ENCODE results near the gene PPM1E. TPM values are rescaled to one million over a fixed set of nuclear protein-coding genes. Genes with fewer than 3 reads are reported as not detected.

PPM1E gene
- total RNA-seq, 2 donors from 2014 or later = 4.1 to 7.8 TPM

DNA sequence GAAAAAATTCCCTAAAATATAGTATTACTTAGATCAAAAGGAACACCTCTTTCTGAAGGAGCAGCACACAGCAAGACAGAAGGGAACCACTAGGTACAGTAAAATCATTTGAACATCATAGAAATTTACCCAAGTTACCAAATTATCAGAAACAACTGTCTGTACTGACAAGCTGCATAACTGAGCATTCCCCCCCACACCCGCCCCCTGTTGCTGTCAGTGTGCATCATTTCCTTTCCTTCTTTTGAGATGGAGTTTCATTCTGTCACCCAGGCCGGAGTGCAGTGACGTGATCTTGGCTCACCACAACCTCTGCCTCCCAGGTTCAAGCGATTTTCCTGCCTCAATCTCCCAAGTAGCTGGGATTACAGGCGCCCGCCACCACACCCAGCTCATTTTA, 230.3 kb downstream of the PPM1E start:
- WGBS = 96% methylated on average over 6 of the region's 6 CpGs
- intact Hi-C loops (cut with DNase I) = no loop called here
- Histone ChIP-seq H3K27me3 (replicated peaks; ENCODE audit: insufficient read depth) (no peaks in the 10 kb centered on the region), H3K4me3 (no peak overlapping the region), H3K36me3 (no peaks in the 10 kb centered on the region), H3K4me1 (replicated peaks) (no peaks in the 10 kb centered on the region), H3K9me3 (no peaks in the 10 kb centered on the region), H3K27ac (no peak overlapping the region)
- no peak for TF ChIP-seq POLR2A (IDR thresholded peaks at IDR 0.05)
- TF ChIP-seq, protein P1, sequence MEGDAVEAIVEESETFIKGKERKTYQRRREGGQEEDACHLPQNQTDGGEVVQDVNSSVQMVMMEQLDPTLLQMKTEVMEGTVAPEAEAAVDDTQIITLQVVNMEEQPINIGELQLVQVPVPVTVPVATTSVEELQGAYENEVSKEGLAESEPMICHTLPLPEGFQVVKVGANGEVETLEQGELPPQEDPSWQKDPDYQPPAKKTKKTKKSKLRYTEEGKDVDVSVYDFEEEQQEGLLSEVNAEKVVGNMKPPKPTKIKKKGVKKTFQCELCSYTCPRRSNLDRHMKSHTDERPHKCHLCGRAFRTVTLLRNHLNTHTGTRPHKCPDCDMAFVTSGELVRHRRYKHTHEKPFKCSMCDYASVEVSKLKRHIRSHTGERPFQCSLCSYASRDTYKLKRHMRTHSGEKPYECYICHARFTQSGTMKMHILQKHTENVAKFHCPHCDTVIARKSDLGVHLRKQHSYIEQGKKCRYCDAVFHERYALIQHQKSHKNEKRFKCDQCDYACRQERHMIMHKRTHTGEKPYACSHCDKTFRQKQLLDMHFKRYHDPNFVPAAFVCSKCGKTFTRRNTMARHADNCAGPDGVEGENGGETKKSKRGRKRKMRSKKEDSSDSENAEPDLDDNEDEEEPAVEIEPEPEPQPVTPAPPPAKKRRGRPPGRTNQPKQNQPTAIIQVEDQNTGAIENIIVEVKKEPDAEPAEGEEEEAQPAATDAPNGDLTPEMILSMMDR (IDR thresholded peaks at IDR 0.05) = no peak
- TF ChIP-seq POLR2AphosphoS5 (IDR thresholded peaks at IDR 0.05) = no peak
- no peak for DNase-seq (ENCODE audit: low spot score)

DNA sequence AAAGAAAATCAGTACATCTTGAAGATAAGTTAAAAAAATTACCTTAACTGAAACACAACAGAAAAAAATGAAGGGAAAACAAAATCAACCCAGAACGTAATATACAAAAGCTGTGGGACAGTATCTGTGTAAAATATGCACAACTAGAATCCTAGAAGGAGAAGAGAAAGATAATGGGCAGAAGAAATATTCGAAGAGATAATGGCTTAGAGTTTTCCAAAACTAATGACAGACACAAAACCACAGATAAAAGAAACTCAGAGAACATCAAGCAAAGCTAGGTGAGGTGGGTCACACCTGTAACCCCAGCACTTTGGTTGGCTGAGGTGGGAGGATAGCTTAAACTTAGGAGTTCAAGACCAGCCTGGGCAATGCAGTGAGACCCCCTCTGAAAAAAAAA, 234.0 kb downstream of the PPM1E start:
- TF ChIP-seq POLR2AphosphoS5 (IDR thresholded peaks at IDR 0.05) (no peak), POLR2A (IDR thresholded peaks at IDR 0.05) (no peak)
- TF ChIP-seq, protein P1 (IDR thresholded peaks at IDR 0.05) = no peak
- 50% methylated on average over 2 of the region's 2 CpGs for WGBS
- no peak for DNase-seq (ENCODE audit: low spot score)

DNA sequence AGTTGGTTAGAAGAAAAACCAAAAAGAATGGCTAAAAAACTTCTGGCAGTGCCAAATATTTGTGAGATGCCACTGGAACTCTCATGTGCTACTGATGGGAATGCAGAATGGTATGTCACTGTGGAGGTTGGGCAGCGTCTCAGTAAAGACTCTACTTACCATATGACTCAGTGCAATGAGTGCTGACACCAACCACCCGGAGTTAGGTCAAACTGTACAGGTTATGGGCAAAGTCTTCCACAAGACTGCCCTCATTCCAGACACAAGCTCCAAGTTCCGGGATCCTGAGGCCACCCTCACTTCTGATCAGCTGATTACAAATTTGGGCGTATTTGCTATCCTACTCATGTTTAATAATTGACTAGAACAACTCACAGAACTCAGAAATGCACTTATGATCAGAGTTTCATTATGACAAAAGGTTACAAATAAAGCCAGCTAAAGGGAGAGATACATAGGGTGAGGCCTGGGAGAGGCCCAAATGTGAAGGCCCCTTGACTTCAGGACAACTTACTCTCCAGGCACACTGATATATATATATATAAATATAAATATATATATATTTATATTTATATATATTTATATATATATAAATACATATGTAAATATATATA, 236.2 kb downstream of the PPM1E start:
- intact Hi-C loops (cut with DNase I) = no loop called here
- DNase-seq (ENCODE audit: low spot score) = no peak
- WGBS = 81% methylated on average over 4 of the region's 4 CpGs
- no peak overlapping the region for H3K27ac ChIP-seq
- H3K9me3 ChIP-seq = no peaks in the 10 kb centered on the region
- H3K4me1 ChIP-seq (replicated peaks) = no peaks in the 10 kb centered on the region
- no peak for TF ChIP-seq POLR2A (IDR thresholded peaks at IDR 0.05)
- no peak for TF ChIP-seq POLR2AphosphoS5 (IDR thresholded peaks at IDR 0.05)
- TF ChIP-seq, protein P1 (IDR thresholded peaks at IDR 0.05) = no peak
- no peaks in the 10 kb centered on the region for H3K27me3 ChIP-seq (replicated peaks; ENCODE audit: insufficient read depth)
- no peak overlapping the region for H3K4me3 ChIP-seq
- H3K36me3 ChIP-seq = no peaks in the 10 kb centered on the region

More for the DNA sequence above, 234.0 kb downstream of the PPM1E start:
- intact Hi-C loops (cut with DNase I) = no loop called here
- Histone ChIP-seq H3K36me3 (no peaks in the 10 kb centered on the region), H3K27ac (no peak overlapping the region), H3K9me3 (no peaks in the 10 kb centered on the region), H3K4me3 (no peak overlapping the region), H3K27me3 (replicated peaks; ENCODE audit: insufficient read depth) (no peaks in the 10 kb centered on the region), H3K4me1 (replicated peaks) (no peaks in the 10 kb centered on the region)

DNA sequence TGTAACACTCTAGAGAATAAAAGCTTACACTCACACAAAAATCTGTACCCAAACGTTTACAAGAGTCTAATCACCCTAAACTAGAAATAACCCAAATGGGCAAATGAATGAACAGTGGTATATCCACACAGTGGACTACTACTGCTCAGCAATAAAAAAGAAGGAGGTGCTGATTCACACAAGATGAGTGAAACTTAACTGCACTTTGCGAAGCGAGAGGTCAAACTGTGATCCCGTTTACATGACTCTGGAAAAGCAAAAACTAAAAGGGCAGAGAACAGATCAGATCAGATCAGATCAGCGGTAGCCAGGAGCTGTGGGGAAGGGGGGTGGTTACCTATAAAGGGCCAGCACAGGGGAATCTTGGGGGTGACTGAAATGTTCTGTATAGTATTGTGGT, 237.7 kb downstream of the PPM1E start:
- Histone ChIP-seq H3K4me1 (replicated peaks) (no peaks in the 10 kb centered on the region), H3K4me3 (no peak overlapping the region), H3K27ac (no peak overlapping the region), H3K36me3 (no peaks in the 10 kb centered on the region), H3K9me3 (no peaks in the 10 kb centered on the region), H3K27me3 (replicated peaks; ENCODE audit: insufficient read depth) (no peaks in the 10 kb centered on the region)
- intact Hi-C loops (cut with DNase I) = no loop called here
- no peak for DNase-seq (ENCODE audit: low spot score)
- 69% methylated on average over 5 of the region's 5 CpGs for WGBS
- TF ChIP-seq, protein P1 (IDR thresholded peaks at IDR 0.05) = no peak
- TF ChIP-seq POLR2A (IDR thresholded peaks at IDR 0.05) = no peak
- TF ChIP-seq POLR2AphosphoS5 (IDR thresholded peaks at IDR 0.05) = no peak

DNA sequence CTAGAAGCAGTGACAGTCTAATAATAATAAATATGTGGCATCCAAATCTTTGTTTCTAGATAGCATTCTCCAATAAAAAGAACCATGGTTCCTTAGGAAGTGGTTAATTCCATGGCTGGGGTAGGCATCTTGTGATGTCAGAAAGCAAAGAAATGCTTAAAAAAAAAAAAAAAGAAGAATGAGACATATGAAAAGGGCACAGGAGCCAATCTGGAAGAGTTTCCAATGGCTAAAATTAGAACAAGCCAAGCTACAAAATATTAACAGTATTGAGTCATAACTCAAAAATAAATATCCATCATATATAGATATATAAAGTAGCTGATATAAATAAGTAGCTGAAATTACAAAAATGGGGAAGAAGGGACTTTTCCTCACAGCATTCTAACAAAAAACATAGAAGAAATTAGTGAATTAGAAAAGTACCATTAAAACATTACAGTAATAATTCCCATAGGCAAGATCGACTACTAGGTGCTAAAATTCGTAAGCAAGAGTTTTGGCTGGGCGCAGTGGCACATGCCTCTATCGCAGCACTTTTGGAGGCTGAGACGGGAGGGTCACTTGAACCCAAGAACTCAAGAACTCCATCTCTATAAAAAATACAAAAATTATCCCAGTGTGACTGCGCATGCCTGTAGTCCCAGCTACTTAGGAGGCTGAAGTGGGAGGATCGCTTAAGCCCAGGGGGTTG, 239.7 kb downstream of the PPM1E start:
- Histone ChIP-seq H3K4me3 (no peak overlapping the region), H3K36me3 (no peaks in the 10 kb centered on the region), H3K4me1 (replicated peaks) (no peaks in the 10 kb centered on the region), H3K27me3 (replicated peaks; ENCODE audit: insufficient read depth) (no peaks in the 10 kb centered on the region), H3K27ac (no peak overlapping the region), H3K9me3 (no peaks in the 10 kb centered on the region)
- no peak for DNase-seq (ENCODE audit: low spot score)
- intact Hi-C loops (cut with DNase I) = no loop called here
- 96% methylated on average over 7 of the region's 7 CpGs for WGBS
- TF ChIP-seq POLR2AphosphoS5 (IDR thresholded peaks at IDR 0.05) = no peak
- no peak for TF ChIP-seq POLR2A (IDR thresholded peaks at IDR 0.05)
- TF ChIP-seq, protein P1 (IDR thresholded peaks at IDR 0.05) = no peak

Measured in prostate gland (tissue), 2 donors.